GM21786 (cell line): Measurements from ENCODE around the gene CTBP1.
A peak's percentile ranks its signal among the peaks of the same experiment; 100 is the strongest.

ENCODE experiments used
- ATAC-seq: cut with Tn5 transposase; IDR thresholded peaks from one replicate; pipeline ENCODE4 v1.9.1; 2021; ENCODE audit not compliant: unreplicated experiment

Gene CTBP1

GRCh38 chr4:1250921-1251772, 2.2 kb upstream of the CTBP1 start:
- no peak for ATAC-seq

DNA sequence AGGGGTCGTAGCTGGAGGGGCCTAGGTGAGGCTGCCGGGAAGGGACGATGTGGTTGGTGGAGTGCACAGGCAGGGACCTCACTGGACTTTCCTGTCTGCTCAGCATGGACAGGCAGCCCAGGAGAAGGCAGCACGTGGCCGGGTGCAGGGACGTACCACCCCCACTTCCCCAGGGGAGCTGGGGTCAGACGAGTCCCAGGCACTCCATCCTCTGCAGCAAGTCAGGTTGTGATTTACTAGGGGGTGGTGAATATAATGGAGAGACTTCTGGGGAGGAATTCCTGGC, 1.5 kb upstream of the CTBP1 start:
- no peak for ATAC-seq

DNA sequence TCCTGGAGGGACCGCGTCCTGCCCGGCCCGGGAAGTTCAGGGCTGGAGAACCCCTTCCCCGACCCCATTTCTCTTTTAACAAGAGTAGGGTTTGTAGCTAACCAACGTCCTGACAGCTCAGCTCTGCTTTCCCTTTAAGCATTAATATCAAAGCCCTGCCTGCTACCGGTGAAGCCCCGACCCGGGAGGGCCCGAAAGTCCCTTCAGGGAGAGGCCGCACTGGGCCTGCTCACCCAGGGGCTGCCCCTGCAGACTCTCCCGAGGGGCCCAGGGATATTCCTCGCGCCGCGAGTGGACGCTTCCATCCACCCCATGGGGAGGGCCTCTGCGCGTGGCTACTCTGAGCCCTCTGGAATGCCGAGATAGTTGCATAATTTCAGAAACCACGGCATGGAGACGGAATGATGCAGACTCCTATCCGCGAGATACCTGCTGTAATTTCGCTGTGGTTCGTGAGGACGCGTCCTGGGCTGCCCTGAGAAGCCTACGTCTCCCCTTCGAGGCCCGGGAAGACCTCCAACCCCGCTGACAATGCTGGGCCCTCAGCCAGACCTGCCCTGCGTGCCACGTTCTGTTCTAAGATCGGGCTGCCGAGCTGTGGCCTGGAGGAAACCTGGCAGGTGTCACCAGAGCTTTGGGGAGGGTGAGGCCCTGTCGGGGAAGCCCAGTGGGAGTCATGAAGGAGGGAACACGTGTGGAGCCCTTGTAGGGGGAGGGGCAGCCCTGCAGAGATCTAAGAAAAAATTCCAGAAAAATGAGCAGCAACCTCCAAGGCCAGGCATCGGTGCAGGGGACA, 999 bp upstream of the CTBP1 start:
- peak; percentile 7 for ATAC-seq

- ATAC-seq: peak; percentile 45
Measured at GRCh38 chr4:1249148-1249730, 309 bp upstream of the CTBP1 start.

DNA sequence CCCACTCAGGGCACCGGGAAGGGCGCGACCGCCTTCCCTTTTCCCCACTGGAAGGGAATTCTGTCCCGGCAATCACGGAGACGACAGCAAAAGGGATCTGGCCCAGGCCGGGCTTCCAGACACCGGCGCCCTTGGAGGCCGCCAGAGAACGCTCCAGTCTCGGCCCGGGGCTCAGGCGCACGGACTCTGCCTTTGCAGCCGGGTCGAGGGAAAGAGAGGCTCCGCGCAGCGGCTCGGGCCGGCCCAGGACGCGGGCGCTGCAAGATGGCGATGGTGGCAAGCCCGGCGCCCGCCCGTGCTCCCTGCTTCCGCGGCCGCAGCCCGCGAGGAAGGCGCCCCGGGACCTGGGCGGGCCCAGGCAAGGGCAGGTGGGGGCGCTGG, 1.1 kb downstream of the CTBP1 start:
- no peak for ATAC-seq

DNA sequence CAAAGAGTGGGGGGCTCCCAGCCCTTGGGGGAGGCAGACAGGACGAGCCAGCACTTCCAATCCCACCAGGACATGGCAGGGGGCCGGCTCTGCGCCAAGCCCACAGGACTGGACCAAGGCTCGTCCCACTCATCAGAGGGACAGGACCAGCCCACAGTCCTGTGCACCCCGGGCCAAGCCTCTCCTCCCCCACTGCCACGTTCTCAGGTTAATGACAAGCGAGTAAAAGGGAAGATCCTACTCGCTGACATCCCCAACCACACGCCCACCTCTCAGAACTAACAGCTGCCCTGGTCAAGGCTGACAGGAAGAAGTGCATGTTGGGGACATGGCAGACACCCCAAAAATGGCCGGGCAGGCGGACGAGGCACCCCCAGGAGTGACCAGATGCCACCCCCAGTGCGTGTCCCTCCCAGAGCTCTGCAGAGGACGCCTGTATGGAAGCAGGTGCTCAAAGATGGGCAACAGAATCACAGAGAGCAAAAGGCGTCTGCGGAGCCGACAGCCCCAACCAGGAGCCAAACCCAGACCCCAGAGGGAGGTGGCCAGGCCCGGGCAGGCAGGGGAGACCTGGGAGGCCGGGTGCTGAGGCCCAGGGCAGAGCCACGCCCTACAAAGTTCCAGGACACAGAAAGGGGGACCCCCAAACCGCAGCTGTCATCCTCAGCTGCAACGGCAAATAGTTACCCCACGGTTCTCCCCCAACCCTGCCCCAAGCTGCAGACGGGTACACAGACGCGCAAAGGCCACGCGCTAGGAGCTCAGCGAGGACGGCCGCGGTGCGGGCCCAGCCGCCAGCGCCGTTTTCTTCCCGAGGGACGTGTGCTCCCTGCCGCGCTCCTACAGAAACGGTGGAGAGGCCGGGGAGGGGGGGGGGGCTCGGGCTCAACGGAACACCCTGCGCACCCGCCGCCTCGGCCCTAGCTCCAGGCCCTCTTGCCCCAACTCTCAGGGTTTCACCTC, 1.7 kb downstream of the CTBP1 start:
- no peak for ATAC-seq

DNA sequence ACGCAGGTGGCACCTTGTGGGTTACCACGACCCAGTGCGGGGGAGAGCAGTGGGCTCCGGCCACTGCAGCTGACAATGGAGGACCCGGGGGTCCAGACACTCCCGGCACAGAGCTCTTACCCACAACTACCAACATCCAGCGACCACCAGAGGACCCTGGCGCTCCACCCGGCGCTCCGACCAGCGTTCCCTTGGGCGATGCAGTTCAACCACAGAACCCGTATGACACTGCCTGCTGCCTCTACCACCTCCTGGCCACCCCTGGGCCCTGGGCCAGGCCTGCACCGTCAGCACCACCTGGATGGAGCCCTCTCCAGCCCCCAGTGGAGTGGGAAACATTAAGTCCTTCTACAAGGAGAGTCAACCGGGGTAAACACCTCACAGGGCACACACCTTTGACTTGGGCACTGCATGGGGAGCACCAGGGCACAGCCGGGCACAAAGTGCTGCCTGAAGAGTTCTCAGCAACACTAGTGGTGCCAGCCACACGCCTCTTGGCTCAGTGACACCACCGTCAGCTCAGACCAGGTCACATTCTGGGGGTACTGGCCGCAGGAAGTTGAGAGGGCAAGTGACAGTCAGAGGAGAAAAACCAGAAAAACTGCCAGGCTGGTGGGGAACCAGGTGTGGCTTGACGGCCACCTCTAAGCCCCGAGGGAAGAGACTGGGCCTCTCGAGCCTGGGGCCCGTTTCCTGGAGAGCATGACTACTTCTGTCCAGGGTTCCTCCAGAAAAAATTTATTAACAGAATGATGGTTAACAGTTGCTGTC, 2.6 kb downstream of the CTBP1 start:
- ATAC-seq: no peak

DNA sequence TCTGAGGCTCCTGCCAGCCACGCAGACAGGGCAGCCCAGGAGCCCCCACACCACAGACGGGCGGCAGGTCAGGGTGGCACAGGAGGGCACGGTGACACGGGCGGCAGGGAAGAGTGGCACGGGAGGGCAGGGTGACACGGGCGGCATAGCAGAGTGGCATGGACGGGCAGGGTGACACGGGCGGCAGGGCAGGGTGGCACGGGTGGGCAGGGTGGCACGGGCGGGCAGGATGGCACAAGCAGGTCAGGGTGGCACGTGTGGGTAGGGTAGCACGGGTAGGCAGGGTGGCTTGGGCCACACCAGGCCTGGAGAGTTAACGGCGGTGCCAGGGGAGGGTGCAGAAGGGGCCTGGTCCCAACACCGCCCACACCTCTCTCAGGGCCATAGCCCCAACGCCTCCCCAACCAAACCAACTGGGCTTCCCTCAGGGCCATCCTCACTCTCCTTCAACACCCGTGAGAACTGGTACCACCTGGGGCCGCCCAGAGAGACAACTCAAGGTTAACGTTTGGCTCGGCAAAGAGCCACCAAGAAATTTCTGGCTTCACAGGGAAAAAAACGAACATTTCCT, 3.4 kb downstream of the CTBP1 start:
- no peak for ATAC-seq

- no peak for ATAC-seq
Measured at GRCh38 chr4:1244978-1245471, 3.9 kb downstream of the CTBP1 start.

- ATAC-seq: no peak
Measured at GRCh38 chr4:1244081-1244977, 4.6 kb downstream of the CTBP1 start.

- ATAC-seq: no peak
Measured at GRCh38 chr4:1243451-1244080, 5.4 kb downstream of the CTBP1 start.

GRCh38 chr4:1242506-1243450, 6.2 kb downstream of the CTBP1 start:
- no peak for ATAC-seq

- no peak for ATAC-seq
Measured at GRCh38 chr4:1241936-1242505, 6.9 kb downstream of the CTBP1 start.

- ATAC-seq: no peak
Measured at GRCh38 chr4:1241466-1241935, 7.4 kb downstream of the CTBP1 start.

DNA sequence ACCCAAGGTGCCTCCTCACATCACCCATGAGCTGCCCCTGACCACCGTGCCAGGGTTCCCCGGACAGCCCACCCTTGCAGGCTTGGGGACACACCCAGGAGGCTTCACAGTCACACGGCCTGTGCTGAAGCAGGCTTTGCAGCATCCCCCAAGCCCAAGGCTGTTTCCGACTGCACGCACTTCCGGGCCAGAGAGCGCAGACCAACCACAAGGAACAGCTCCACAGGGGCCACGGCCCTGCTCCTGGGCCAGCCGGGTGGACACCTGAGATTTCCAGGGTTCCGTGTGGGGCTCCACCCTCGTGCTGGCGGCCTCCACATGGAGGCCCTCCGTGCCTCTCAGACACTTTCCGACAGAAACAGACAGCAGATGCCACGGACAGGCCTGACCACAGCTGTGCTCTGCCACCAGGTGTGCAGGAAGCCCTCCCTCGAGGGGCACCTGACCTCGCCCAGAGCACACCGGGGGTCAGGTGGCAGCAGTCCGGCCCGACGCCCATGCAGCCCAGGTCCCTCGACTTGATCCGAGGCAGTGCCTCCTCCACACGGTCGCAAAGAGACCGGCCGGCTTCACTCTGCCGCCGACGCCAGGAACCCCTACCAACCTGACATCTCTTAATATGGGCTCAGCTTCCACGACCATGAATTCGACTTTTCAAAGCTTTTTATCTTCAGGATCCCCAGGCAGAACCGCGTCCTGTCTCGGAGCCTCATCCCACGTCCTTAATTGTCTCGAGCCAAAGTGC, 8.0 kb downstream of the CTBP1 start:
- no peak for ATAC-seq

- ATAC-seq: no peak
Measured at GRCh38 chr4:1239950-1240307, 9.0 kb downstream of the CTBP1 start.
